ENCODE measurements around the gene NDC1.

DNA sequence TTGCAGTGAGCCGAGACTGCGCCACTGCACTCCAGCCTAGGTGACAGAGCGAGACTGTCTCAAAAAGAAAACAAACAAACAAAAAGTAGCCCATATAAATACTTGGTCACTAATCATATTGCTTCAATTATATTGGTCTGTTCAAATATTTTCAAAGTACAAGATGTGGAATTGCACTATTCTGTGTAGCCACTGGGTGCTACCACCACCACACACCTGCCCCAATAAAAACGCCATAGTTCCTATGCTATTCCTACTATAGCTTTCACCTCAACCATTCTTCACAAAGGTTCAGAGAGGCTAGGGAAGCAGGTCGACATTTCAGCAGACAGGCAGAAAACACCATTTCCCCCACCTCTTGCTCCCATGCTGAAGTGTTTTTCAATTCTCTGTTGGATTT is 16.7 kb downstream of the NDC1 start:
- no peak for TF ChIP-seq EZH2 (IDR thresholded peaks at IDR 0.05; ENCODE audit: borderline replicate concordance, low read depth, low read length, severe bottlenecking)
- TF ChIP-seq, protein P1, sequence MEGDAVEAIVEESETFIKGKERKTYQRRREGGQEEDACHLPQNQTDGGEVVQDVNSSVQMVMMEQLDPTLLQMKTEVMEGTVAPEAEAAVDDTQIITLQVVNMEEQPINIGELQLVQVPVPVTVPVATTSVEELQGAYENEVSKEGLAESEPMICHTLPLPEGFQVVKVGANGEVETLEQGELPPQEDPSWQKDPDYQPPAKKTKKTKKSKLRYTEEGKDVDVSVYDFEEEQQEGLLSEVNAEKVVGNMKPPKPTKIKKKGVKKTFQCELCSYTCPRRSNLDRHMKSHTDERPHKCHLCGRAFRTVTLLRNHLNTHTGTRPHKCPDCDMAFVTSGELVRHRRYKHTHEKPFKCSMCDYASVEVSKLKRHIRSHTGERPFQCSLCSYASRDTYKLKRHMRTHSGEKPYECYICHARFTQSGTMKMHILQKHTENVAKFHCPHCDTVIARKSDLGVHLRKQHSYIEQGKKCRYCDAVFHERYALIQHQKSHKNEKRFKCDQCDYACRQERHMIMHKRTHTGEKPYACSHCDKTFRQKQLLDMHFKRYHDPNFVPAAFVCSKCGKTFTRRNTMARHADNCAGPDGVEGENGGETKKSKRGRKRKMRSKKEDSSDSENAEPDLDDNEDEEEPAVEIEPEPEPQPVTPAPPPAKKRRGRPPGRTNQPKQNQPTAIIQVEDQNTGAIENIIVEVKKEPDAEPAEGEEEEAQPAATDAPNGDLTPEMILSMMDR (IDR thresholded peaks at IDR 0.05; ENCODE audit: borderline replicate concordance, extremely low read depth, low read length, poor library complexity, severe bottlenecking) = peak; percentile 10

Data from DND-41 (cell line).